GM23338 (cell line): ENCODE results near the gene FGF3.

Experiments used
- CREB1 ChIP-seq: fragments of 250-450 bp; sonication (Bioruptor Pico); IDR thresholded peaks from 2 replicates; pipeline ENCODE4 v1.5.0; 2020; ENCODE audit warnings: low read depth, mild to moderate bottlenecking, moderate library complexity
- CTCF ChIP-seq, 2 experiments: fragments of 200-600 bp in 1 of 2; sonication (generic) in 1 of 2; conservative IDR thresholded peaks; 2 replicates each; pipeline versions ENCODE4 v1.5.1 to v1.6.1; 2016 to 2017; ENCODE audit warnings: antibody characterized with exemption in 2 of 2, low read depth in 2 of 2, mild to moderate bottlenecking in 2 of 2, moderate library complexity in 1 of 2
- EZH2 ChIP-seq: fragments of 200-600 bp; sonication (generic); IDR thresholded peaks from one replicate; pipeline ENCODE4 v1.8.0; 2017; ENCODE audit warnings: antibody characterized with exemption, mild to moderate bottlenecking, low read depth; ENCODE audit not compliant: unreplicated experiment
- EZH2phosphoT487 ChIP-seq: fragments of 200-600 bp; sonication (generic); IDR thresholded peaks from one replicate; pipeline ENCODE4 v1.8.1; 2018; ENCODE audit warnings: antibody characterized with exemption; ENCODE audit not compliant: unreplicated experiment
- JUNB ChIP-seq: IDR thresholded peaks from one replicate; pipeline ENCODE4 v1.6.1; 2016; ENCODE audit warnings: antibody characterized with exemption; ENCODE audit not compliant: unreplicated experiment
- POLR2AphosphoS5 ChIP-seq: IDR thresholded peaks from 2 replicates; pipeline ENCODE4 v1.6.1; 2016; ENCODE audit warnings: antibody characterized with exemption, low read depth
- REST ChIP-seq: IDR thresholded peaks from one replicate; pipeline ENCODE4 v1.6.1; 2018; ENCODE audit warnings: antibody characterized with exemption; ENCODE audit not compliant: unreplicated experiment
- ZNF331 ChIP-seq: fragments of 250-450 bp; sonication (Bioruptor Pico); IDR thresholded peaks from 2 replicates; pipeline ENCODE4 v1.5.0; 2020; ENCODE audit warnings: low read depth, mild to moderate bottlenecking, moderate library complexity

DNA sequence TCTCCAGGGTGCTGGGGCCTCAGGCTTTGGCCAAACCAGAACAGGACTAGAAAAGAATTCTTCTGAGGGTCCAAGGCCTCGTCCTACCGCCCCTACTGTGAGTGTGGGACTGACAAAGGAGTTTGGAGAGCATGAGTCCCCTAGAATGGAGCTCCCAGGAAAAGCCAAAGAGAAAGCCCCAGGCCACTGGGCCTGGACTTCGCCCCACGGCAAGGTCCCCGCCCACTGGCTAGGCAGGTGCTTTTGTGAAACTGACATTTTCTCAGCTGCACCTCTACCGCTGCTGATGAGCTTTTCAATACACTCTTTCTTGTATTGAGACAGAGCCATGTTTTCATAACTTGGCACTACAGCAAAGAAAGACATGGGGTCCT, 9.7 kb upstream of the FGF3 start:
- TF ChIP-seq CTCF (conservative IDR thresholded peaks at IDR 0.05; ENCODE audit: low read depth in 2 of 2) (no peak), CREB1 (no peak), REST (no peak), POLR2AphosphoS5 (no peak), EZH2 (no peak), JUNB (no peak), ZNF331 (CRISPR knock-in tag) (no peak), EZH2phosphoT487 (no peak)
